ENCODE results near the gene ADAM10. TPM values are rescaled to one million over a fixed set of nuclear protein-coding genes. Genes with fewer than 3 reads are reported as not detected.

ADAM10 gene
- total RNA-seq, 1 donor from 2014 or later = 106 TPM

DNA sequence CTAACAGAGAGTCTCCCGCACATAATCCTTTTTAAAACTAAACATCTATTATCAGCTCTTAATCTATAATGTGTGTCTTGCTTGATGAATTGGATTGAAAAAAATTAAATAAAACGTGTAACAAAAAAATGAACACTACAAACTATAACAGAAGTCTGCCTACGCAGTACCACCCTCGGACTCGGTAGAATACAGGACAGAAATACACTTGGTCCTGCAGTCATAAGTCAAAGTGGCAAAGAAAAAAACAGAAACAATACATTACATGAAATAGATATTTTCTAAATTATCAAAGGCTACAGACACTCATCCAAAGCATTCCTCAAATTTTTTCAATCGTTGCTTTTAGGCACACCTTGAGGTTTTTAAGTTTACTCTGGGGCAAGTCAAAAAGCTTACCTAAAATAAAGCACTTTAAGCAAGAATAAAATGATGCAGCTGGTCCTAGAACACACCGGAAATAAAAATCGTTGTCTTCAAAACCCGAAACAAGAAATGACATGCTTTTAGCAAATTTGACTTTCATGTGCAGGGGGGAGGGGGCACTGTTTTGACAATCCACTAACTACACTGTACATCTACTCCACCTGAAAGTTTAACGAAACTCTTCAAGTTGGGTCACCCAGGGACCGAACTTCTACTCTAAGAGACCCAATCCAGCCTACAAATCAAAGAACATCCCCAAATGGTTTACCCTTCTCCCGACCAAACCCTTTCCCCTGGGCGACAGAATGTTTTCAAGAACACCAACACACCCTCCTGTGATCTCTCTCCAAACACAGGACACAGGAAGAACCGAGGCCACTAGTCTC, 1.3 kb downstream of the ADAM10 start:
- peak overlapping the region; percentile 92 for H3K4me3 ChIP-seq (ENCODE audit: low read depth, low read length)
- DNase-seq (ENCODE audit: low read depth) = no peak
- TF ChIP-seq, protein P1, sequence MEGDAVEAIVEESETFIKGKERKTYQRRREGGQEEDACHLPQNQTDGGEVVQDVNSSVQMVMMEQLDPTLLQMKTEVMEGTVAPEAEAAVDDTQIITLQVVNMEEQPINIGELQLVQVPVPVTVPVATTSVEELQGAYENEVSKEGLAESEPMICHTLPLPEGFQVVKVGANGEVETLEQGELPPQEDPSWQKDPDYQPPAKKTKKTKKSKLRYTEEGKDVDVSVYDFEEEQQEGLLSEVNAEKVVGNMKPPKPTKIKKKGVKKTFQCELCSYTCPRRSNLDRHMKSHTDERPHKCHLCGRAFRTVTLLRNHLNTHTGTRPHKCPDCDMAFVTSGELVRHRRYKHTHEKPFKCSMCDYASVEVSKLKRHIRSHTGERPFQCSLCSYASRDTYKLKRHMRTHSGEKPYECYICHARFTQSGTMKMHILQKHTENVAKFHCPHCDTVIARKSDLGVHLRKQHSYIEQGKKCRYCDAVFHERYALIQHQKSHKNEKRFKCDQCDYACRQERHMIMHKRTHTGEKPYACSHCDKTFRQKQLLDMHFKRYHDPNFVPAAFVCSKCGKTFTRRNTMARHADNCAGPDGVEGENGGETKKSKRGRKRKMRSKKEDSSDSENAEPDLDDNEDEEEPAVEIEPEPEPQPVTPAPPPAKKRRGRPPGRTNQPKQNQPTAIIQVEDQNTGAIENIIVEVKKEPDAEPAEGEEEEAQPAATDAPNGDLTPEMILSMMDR (conservative IDR thresholded peaks at IDR 0.05; ENCODE audit: low read depth, low read length) = no peak

DNA sequence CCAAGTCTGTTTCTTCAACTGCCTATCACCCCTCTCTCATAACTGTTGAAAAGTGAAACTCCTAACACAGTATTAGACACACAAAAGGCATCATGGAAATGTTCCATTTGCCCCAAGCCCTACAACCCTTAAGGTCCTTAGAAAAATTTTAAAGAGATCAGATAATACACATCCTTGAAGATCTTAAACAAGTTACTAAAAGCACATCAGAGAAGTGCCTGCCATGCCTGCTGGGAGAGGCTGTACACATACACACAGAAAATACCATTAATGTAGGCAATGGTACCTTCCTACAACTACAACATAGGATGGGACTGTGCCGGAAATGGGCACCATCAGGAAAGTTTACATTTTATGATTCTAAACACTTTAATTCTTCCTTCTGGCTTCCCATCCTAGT, 3.3 kb downstream of the ADAM10 start:
- H3K4me3 ChIP-seq (ENCODE audit: low read depth, low read length) = peak overlapping the region; percentile 92
- DNase-seq (ENCODE audit: low read depth) = no peak
- TF ChIP-seq, protein P1 (conservative IDR thresholded peaks at IDR 0.05; ENCODE audit: low read depth, low read length) = no peak

DNA sequence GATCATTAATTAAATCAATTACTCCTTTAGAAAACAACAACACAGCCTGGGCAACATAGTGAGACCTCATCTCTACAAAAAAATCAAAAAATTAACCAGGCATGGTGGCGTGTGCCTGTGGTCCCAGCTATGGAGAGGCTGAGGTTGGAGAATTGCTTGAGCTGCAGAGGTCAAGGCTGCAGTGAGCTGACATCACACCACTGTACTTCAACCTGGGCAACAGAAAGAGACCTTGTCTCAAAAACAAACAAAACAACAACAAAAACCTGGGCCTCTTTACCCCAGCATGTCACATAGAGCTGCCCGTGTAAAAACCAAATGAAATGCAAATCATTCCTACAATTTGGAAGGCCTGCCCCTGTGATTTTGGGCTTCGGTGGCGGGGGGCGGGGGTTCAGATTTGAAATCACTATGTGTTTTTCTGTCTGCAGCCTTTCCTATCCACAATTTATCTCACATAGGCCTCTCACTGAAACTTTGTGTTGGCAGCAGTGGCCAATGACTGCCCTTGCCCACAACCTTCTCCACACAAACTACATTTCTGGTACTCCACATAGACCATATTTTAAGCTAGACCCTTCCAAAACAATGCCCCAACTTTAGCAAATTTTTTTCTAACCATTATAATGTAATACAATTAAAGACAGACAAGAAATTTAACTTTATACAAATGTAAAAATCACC, 6.5 kb downstream of the ADAM10 start:
- TF ChIP-seq, protein P1 (conservative IDR thresholded peaks at IDR 0.05; ENCODE audit: low read depth, low read length) = no peak
- no peak for DNase-seq (ENCODE audit: low read depth)

DNA sequence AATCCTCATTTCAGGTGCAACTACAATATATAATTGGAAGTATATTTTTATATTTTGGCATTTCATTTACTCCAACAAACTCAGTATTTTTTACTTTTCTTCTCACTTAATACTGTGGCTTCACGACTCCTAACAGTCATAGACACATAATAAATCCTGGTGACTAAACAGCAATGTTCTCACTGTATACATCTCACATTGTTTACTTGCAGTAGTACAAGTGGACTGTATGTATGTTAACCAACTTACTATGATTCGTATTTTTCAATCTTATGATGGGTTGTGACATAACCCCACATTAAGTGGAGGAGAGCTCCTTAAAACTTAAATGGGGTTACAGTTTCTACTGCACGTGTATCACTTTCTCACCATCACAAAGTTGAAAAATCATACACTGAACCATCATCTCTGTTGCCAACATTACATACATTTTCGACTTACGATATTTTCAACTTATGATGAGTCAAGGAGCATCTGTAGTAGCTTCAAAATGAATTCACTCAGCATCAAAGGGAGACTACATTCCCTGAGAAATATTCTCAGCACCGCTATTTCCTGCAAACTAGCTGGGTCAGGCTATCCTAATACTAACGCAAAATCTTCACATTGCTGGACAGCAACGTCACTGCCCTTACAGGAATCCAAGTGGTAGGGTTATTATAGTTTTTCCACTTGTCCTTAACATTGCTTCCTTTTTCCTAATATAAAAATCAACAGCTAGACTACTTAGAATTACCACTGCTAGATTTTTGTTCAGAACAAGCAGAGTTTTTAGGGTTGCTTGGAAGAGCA, 7.3 kb downstream of the ADAM10 start:
- H3K4me3 ChIP-seq (ENCODE audit: low read depth, low read length) = no peak overlapping the region
- TF ChIP-seq, protein P1 (conservative IDR thresholded peaks at IDR 0.05; ENCODE audit: low read depth, low read length) = no peak
- no peak for DNase-seq (ENCODE audit: low read depth)

More for the DNA sequence above, 6.5 kb downstream of the ADAM10 start:
- H3K4me3 ChIP-seq (ENCODE audit: low read depth, low read length) = no peak overlapping the region

DNA sequence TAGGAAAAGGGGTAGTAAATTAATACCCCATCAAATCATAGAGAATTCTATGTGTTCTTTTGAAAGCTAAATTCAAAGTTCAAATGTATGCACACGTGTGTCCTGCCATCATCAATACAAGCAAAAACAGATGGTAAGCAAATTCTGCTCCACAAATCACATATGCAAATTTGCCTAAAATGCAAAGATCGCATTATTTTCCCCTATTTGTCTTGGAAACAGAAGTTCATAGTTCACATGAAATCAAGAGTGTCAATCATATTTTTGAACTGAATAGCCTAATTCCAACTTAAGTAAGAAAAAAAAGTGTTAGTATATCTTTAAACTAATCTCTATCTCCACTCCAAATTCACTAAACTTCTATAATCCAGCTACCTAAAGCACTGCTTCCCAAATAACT, 8.5 kb downstream of the ADAM10 start:
- TF ChIP-seq, protein P1 (conservative IDR thresholded peaks at IDR 0.05; ENCODE audit: low read depth, low read length) = no peak
- no peak for DNase-seq (ENCODE audit: low read depth)
- no peak overlapping the region for H3K4me3 ChIP-seq (ENCODE audit: low read depth, low read length)

DNA sequence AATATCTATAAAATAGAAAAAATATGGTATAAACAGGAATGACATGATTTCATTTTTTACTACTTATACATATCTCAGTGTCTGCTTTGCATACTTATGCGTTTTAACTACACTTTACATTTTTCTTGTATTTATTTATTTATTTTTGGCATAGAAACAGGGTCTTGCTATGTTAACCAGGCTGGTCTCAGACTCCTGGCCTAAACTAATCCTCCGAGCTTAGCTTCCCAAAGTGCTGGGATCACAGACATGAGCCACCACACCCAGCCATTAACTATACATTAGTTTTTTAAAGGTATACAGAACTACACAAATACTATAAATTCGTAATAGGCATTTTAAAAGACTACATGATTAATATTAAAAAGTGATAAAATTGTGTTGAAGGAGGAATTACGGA, 9.1 kb downstream of the ADAM10 start:
- DNase-seq (ENCODE audit: low read depth) = no peak
- TF ChIP-seq, protein P1 (conservative IDR thresholded peaks at IDR 0.05; ENCODE audit: low read depth, low read length) = no peak
- H3K4me3 ChIP-seq (ENCODE audit: low read depth, low read length) = no peak overlapping the region

Data from epithelial cell of proximal tubule (primary cell).